GM10266 (cell line): ENCODE measurements around the gene KCMF1.

ENCODE experiments used
- DNase-seq: peaks from one replicate; pipeline ENCODE4 v3.0.0; 2012; ENCODE audit errors: extremely low spot score
- TF ChIP-seq, protein P1 (sequence below): IDR thresholded peaks from 2 replicates; pipeline ENCODE4 v1.5.1; 2012; ENCODE audit warnings: mild to moderate bottlenecking, low read depth; ENCODE audit not compliant: control insufficient read depth, insufficient read depth; ENCODE audit errors: missing control alignments

Gene KCMF1

DNA sequence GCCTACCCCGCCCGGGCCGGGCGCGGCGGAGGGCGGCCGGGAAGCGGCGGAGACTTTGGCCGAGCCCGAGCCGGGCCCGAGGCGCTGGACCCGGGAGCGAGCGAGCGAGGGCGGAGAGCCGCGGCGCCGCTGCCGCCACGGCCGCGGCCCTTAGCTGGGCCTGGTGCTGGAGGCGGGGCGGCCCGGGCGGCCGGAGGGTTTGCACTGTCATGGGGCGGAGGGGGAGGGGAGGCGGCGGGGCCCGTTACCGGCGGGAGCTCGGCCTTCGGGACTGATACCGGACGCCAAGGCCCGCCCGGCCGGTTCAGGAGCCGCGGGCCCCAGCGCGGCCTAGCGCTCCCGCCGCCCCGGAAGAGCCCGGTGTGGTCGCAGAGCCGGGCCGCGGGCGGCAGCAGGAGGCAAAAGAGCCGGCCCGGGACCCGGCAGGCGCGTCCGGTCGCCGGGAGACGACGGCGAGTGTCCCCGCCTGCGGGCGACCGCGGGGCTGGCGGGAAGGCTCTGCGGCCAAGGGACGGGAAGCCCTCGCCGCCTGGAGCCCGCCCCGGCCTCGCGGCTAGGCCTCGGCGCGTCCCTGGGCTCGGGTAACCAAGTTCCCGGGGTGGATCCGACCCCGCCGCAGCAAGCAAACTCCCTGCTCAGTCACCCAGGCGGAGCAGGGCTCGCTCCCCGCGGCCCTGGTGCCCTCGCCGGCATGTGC, 697 bp downstream of the KCMF1 start:
- TF ChIP-seq, protein P1, sequence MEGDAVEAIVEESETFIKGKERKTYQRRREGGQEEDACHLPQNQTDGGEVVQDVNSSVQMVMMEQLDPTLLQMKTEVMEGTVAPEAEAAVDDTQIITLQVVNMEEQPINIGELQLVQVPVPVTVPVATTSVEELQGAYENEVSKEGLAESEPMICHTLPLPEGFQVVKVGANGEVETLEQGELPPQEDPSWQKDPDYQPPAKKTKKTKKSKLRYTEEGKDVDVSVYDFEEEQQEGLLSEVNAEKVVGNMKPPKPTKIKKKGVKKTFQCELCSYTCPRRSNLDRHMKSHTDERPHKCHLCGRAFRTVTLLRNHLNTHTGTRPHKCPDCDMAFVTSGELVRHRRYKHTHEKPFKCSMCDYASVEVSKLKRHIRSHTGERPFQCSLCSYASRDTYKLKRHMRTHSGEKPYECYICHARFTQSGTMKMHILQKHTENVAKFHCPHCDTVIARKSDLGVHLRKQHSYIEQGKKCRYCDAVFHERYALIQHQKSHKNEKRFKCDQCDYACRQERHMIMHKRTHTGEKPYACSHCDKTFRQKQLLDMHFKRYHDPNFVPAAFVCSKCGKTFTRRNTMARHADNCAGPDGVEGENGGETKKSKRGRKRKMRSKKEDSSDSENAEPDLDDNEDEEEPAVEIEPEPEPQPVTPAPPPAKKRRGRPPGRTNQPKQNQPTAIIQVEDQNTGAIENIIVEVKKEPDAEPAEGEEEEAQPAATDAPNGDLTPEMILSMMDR = no peak
- peak; percentile 85 for DNase-seq

DNA sequence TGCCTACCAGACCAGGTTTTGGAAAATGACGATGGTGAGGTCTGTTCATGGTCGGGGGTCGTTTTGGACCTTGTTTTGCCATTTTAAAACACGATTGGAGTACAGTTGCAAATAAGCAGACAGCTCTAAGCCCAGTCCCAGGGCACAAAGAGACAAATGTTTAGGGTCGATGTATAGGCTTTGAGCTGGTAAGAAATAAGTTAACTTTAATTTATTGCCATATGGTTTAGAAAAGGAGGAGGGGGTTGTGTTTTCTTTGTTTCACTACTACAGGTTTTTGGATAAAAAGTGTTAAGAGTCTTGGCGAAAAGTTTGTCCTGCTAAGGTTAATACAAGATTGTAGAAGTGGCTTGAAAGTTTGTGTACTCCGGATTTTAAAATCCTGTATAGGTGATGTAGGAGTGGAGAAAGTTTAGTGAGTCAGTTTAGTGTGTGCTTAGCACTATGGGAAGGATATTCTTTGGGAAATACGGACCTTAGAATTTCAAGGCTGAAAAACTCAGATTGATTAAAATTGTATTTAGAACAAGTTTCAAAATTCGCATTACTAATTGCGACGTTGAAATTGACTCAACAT, 1.3 kb downstream of the KCMF1 start:
- DNase-seq = no peak

DNA sequence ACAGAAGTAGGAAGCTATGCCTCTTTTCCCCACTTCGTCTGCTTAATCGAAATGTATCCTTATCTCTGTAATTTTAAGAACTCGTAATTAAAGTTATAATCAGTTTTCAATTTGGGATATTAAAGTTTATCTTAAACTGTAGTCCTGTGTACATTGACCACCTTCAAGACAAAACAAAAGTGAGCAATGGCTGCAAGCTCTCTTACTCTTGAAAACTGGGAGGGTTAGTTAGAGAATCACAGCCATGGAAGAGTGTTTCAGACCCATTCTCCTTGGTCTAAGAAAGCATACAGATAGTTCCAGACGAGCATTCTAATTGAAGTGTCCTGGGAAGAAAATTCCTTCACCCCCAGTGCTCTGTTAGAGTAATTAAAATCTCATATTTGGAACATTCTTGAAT, 2.0 kb downstream of the KCMF1 start:
- no peak for DNase-seq

More for the DNA sequence above, 1.3 kb downstream of the KCMF1 start:
- TF ChIP-seq, protein P1 = no peak

DNA sequence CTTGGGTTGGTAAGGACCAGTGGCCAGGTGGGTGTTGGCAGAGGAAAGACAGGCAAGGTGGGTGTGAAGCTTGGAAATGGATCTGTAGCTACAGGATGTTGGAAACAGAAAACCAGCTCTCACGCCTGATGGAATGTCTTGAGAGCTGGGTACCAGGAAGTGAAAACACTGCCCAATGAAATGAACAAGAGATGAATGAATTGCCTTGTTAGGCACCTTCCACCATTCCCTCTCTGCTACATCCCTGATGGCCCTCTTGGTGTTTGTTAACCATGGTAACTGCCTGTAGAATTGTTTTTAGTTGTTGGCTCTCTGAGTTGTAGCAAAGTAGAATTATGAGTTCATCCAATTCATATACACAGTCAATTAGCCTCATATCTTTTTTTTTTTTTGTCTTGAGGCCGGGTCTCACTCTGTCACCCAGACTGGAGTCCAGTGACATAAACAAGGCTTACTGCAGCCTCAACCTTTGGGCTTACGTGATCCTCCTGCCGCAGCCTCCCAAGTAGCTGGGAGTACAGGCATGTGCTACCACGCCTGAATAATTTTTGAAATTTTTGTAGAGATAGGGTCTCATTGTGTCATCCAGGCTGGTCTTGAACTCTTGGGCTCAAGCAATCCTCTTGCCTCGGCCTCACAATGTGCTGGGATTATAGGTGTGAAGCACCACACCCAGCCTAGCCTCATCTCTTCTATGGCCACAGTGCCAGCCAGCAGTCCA, 9.5 kb downstream of the KCMF1 start:
- DNase-seq = no peak
- TF ChIP-seq, protein P1 = no peak

More for the DNA sequence above, 2.0 kb downstream of the KCMF1 start:
- TF ChIP-seq, protein P1 = no peak

DNA sequence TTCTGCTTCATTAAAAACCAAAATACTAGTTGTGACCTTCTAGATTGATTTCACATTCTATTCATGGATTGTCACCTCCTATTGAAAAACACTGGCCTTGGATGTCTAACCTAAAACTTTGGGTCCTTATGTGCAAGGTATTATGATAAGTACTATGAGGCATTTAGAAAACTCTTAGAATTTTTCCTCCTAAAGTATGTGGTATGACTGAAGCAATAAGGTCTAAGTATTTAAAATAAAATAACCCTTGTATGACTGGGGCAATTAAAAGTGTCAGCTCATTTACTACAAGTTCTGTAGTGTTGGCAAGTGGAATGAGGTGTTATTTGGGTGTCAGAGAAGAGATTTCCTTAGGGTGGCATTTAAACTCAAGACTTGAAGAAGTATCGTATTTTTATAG, 15.1 kb downstream of the KCMF1 start:
- DNase-seq = no peak
- TF ChIP-seq, protein P1 = no peak

DNA sequence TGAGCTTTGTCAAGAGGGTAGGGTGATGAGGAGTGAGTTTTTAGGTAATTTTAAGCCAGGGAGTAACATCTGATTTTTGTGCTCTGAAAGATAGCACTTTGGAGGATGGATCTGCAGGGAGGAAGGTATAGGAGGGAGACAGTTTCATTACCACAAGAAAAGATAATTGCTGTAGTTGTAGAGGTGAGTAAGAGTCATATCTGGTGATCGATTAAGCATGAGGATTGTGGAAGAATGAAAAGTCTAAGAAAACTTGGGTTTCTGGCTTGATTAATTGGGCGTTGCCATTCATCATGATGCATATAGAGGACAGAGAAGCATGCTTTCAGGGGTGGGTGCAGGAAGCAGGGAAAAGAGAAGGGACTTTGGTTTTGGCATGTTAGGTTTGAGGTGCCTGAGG, 18.5 kb downstream of the KCMF1 start:
- DNase-seq = no peak
- TF ChIP-seq, protein P1 = no peak

DNA sequence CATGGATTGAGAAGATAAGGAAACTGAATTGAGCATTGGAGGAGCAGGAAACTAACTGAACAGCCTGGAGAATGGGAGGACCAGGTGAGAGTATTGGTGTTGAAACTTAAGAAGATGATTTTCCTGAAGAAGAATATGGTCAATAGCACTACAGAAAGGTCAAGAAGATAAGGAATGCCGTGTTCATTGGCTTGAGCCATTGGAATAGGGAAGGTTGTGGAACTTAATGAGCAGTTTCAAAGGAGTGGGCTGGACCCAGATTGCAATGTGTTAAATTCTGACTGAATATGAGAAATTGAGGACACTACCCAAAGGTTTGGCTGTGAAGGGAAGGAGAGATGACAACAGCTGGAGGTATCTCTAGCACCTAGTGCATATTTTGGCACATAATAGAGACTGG, 19.0 kb downstream of the KCMF1 start:
- no peak for DNase-seq
- TF ChIP-seq, protein P1 = no peak
